ENCODE results near the gene DET1. TPM values are rescaled to one million over a fixed set of nuclear protein-coding genes. Genes with fewer than 3 reads are reported as not detected.

DET1 gene
- total RNA-seq, 2 donors from 2014 or later: 4.4 to 4.8 TPM

GRCh38 chr15:88512078-88512477 is 34.4 kb downstream of the DET1 start:
- WGBS, 2 experiments (ENCODE audit: insufficient coverage in 1 of 2, insufficient read length in 1 of 2): 91 to 95% methylated on average over 2 to 3 of the region's 3 CpGs
- peaks cover 11% of the 10 kb centered on the region for H3K9me3 ChIP-seq (ENCODE audit: control insufficient read depth, low read length)
- TF ChIP-seq CTCF (conservative IDR thresholded peaks at IDR 0.05): no peak
- H3K36me3 ChIP-seq (ENCODE audit: control insufficient read depth, insufficient read depth, low read length): no peaks in the 10 kb centered on the region
- H3K9ac ChIP-seq (ENCODE audit: extremely low read depth, low read length, poor library complexity, severe bottlenecking): no peak overlapping the region
- H3K27me3 ChIP-seq (ENCODE audit: control insufficient read depth, insufficient read depth, low read length, poor library complexity, severe bottlenecking): peaks cover 46% of the 10 kb centered on the region
- peaks cover 3% of the 10 kb centered on the region for H3K4me1 Mint-ChIP-seq
- DNase-seq: no peak
- H3K27me3 Mint-ChIP-seq (ENCODE audit: insufficient read depth): peaks cover 33% of the 10 kb centered on the region
- peaks cover 5% of the 10 kb centered on the region for H3K9me3 Mint-ChIP-seq
- H3K4me3 Mint-ChIP-seq: no peak overlapping the region
- no peak overlapping the region for H3K27ac ChIP-seq (ENCODE audit: low read depth, low read length)
- no peak overlapping the region for H3K27ac Mint-ChIP-seq
- H3K4me1 ChIP-seq (ENCODE audit: control insufficient read depth, insufficient read depth, low read length): no peaks in the 10 kb centered on the region
- no peak overlapping the region for H3K4me3 ChIP-seq (ENCODE audit: low read length)
- H3K36me3 Mint-ChIP-seq (ENCODE audit: low read depth): peaks cover 25% of the 10 kb centered on the region

- Mint-ChIP-seq H3K9me3 (peaks cover 5% of the 10 kb centered on the region), H3K27ac (no peak overlapping the region), H3K36me3 (ENCODE audit: low read depth) (peaks cover 25% of the 10 kb centered on the region), H3K27me3 (ENCODE audit: insufficient read depth) (peaks cover 35% of the 10 kb centered on the region), H3K4me3 (no peak overlapping the region), H3K4me1 (peaks cover 3% of the 10 kb centered on the region)
- 85 to 95% methylated on average over 2 of the region's 2 CpGs for WGBS, 2 experiments (ENCODE audit: insufficient coverage in 1 of 2, insufficient read length in 1 of 2)
- TF ChIP-seq CTCF (conservative IDR thresholded peaks at IDR 0.05): no peak
- Histone ChIP-seq H3K27me3 (ENCODE audit: control insufficient read depth, insufficient read depth, low read length, poor library complexity, severe bottlenecking) (peaks cover 52% of the 10 kb centered on the region), H3K9me3 (ENCODE audit: control insufficient read depth, low read length) (peaks cover 11% of the 10 kb centered on the region), H3K4me3 (ENCODE audit: low read length) (no peak overlapping the region), H3K9ac (ENCODE audit: extremely low read depth, low read length, poor library complexity, severe bottlenecking) (no peak overlapping the region), H3K27ac (ENCODE audit: low read depth, low read length) (no peak overlapping the region), H3K4me1 (ENCODE audit: control insufficient read depth, insufficient read depth, low read length) (no peaks in the 10 kb centered on the region), H3K36me3 (ENCODE audit: control insufficient read depth, insufficient read depth, low read length) (no peaks in the 10 kb centered on the region)
- no peak for DNase-seq
Measured at GRCh38 chr15:88511161-88511560, 35.3 kb downstream of the DET1 start.

- H3K9me3 Mint-ChIP-seq: peaks cover 5% of the 10 kb centered on the region
- no peak overlapping the region for H3K9ac ChIP-seq (ENCODE audit: extremely low read depth, low read length, poor library complexity, severe bottlenecking)
- H3K36me3 ChIP-seq (ENCODE audit: control insufficient read depth, insufficient read depth, low read length): no peaks in the 10 kb centered on the region
- no peak for DNase-seq
- no peak overlapping the region for H3K27ac ChIP-seq (ENCODE audit: low read depth, low read length)
- H3K27me3 Mint-ChIP-seq (ENCODE audit: insufficient read depth): peaks cover 39% of the 10 kb centered on the region
- H3K4me3 ChIP-seq (ENCODE audit: low read length): no peak overlapping the region
- no peak overlapping the region for H3K4me3 Mint-ChIP-seq
- H3K27ac Mint-ChIP-seq: no peak overlapping the region
- H3K36me3 Mint-ChIP-seq (ENCODE audit: low read depth): peaks cover 25% of the 10 kb centered on the region
- H3K9me3 ChIP-seq (ENCODE audit: control insufficient read depth, low read length): peaks cover 11% of the 10 kb centered on the region
- no peak for TF ChIP-seq CTCF (conservative IDR thresholded peaks at IDR 0.05)
- H3K27me3 ChIP-seq (ENCODE audit: control insufficient read depth, insufficient read depth, low read length, poor library complexity, severe bottlenecking): peaks cover 52% of the 10 kb centered on the region
- peaks cover 7% of the 10 kb centered on the region for H3K4me1 Mint-ChIP-seq
- H3K4me1 ChIP-seq (ENCODE audit: control insufficient read depth, insufficient read depth, low read length): no peaks in the 10 kb centered on the region
Measured at GRCh38 chr15:88509964-88510363, 36.5 kb downstream of the DET1 start.
